GM19324 (cell line): ENCODE measurements around the gene SMIM21.

Experiments used
- ATAC-seq: cut with Tn5 transposase; IDR thresholded peaks from one replicate; pipeline ENCODE4 v1.9.1; 2021; ENCODE audit warnings: mild to moderate bottlenecking, moderate library complexity; ENCODE audit not compliant: unreplicated experiment, low FRiP score

Gene SMIM21

GRCh38 chr18:75428490-75428889 lies 987 bp upstream of the SMIM21 start:
- no peak for ATAC-seq

- ATAC-seq, result no peak
Measured at GRCh38 chr18:75422341-75422910, 5.1 kb downstream of the SMIM21 start.

GRCh38 chr18:75421656-75422055 lies 5.8 kb downstream of the SMIM21 start:
- no peak for ATAC-seq

GRCh38 chr18:75418293-75419005 lies 9.1 kb downstream of the SMIM21 start:
- no peak for ATAC-seq

- no peak for ATAC-seq
Measured at GRCh38 chr18:75410611-75411010, 16.9 kb downstream of the SMIM21 start.

GRCh38 chr18:75409806-75410205 lies 17.7 kb downstream of the SMIM21 start:
- no peak for ATAC-seq

GRCh38 chr18:75408554-75409506 lies 18.7 kb downstream of the SMIM21 start:
- ATAC-seq, result no peak

- ATAC-seq, result no peak
Measured at GRCh38 chr18:75407468-75408437, 19.8 kb downstream of the SMIM21 start.

GRCh38 chr18:75406491-75407445 lies 20.7 kb downstream of the SMIM21 start:
- no peak for ATAC-seq

- ATAC-seq, result no peak
Measured at GRCh38 chr18:75405351-75405750, 22.2 kb downstream of the SMIM21 start.

- no peak for ATAC-seq
Measured at GRCh38 chr18:75400366-75400765, 27.1 kb downstream of the SMIM21 start.

- no peak for ATAC-seq
Measured at GRCh38 chr18:75395137-75395536, 32.4 kb downstream of the SMIM21 start.

- no peak for ATAC-seq
Measured at GRCh38 chr18:75393721-75394120, 33.8 kb downstream of the SMIM21 start.

GRCh38 chr18:75392226-75392578 lies 35.3 kb downstream of the SMIM21 start:
- ATAC-seq, result no peak

- ATAC-seq, result no peak
Measured at GRCh38 chr18:75391279-75392225, 36.0 kb downstream of the SMIM21 start.

GRCh38 chr18:75390854-75391253 lies 36.6 kb downstream of the SMIM21 start:
- no peak for ATAC-seq

GRCh38 chr18:75384144-75384543 lies 43.4 kb downstream of the SMIM21 start:
- ATAC-seq, result no peak
